AG04450 (cell line): Measurements from ENCODE around the gene OGG1. TPM values are rescaled to one million over a fixed set of nuclear protein-coding genes. Genes with fewer than 3 reads are reported as not detected.
A peak's percentile ranks its signal among the peaks of the same experiment; 100 is the strongest.

Experiments used
- CTCF ChIA-PET: fragments of 300-600, 350-600 bp; formaldehyde crosslinking; extraction: SDS; loops from one replicate; lab custom pipeline; 2022; ENCODE audit warnings: antibody characterized with exemption, inconsistent platforms; lab: Charles Lee
- POLR2A ChIA-PET: fragments of 350-600 bp; formaldehyde crosslinking; extraction: SDS; loops from one replicate; lab custom pipeline; 2021; ENCODE audit warnings: antibody characterized with exemption, inconsistent platforms; lab: Yijun Ruan, JAX
- DNase-seq: peaks from one replicate; pipeline ENCODE4 v3.0.0-alpha.2; 2011; ENCODE audit warnings: low read depth, low spot score
- H3K27ac ChIP-seq: one replicate; pipeline ENCODE4 v1.5.1; 2012; ENCODE audit warnings: low read depth, low read length, control low read depth
- H3K27me3 ChIP-seq: one replicate; pipeline ENCODE4 v1.6.0; 2012; ENCODE audit warnings: low read length; ENCODE audit not compliant: control insufficient read depth, insufficient read depth
- H3K4me3 ChIP-seq: 2 replicates; pipeline ENCODE4 v1.5.1; 2011; ENCODE audit warnings: mild to moderate bottlenecking, low read depth, low read length, control low read depth
- H3K9me3 ChIP-seq: 2 replicates; pipeline ENCODE4 v1.5.1; 2012; ENCODE audit warnings: low read length; ENCODE audit not compliant: control insufficient read depth, insufficient read depth
- polyA plus RNA-seq: library from polyadenylated mRNA; depleted of rRNA; stranded (reverse); fragments of >200 nt; gene quantifications from 2 replicates; pipeline ENCODE4 v1.2.3, GENCODE V29; 2011
- TF ChIP-seq, protein P1 (sequence below): IDR thresholded peaks from 2 replicates; pipeline ENCODE4 v1.5.1; 2011; ENCODE audit warnings: low read depth, low read length, control low read depth, inconsistent platforms

Gene OGG1
- polyA plus RNA-seq, 1 experiment: 23.5 TPM

DNA sequence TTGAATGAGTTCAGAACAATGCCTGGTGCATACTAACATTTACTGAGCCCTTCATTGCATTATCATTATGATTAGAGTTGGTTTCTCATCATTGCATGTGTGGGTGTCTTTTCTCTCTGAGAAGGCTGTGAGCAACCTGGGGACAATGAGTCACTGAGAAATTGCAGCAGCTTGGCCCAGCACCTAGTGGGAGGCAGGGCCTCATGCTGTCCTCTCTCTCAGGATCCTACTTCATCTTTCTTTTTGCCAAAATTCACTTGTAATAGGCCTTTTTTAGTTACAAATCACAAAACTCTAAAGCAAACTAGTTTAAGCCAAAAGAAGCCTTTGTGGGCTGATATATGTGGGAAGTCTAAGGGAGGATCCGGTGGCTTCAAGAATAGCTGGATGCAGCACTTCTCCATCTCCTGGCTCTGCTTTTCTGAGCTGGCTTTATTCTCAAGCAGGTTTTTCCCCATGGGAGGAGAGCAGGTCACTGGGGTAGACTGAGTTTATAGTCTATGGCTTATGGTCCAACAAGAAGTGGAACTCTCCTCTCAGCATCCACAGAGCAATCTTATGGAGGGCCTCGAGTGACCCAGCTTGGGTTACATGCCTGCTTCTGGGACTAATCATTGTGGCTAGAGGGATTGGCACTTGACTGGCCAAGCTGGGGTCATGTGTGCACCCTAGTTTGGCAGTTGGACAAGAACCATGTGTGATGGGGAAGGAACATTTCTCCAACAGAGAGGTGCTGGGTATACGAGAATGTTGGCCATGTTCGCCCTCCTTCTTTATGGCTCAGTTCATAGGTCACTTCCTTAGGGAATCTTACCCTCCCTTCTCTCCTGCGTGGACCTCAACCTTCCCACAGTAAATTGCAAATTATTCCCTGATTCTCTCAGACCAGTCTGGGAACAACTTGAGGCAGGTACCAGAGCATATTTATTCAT lies 28.7 kb downstream of the OGG1 start:
- Histone ChIP-seq H3K27ac (peak overlapping the region; percentile 75), H3K4me3 (no peak overlapping the region)

GRCh38 chr3:9779075-9779593 lies 29.4 kb downstream of the OGG1 start:
- Histone ChIP-seq H3K4me3 (no peak overlapping the region), H3K27me3 (no peaks in the 10 kb centered on the region), H3K9me3 (peaks cover 2% of the 10 kb centered on the region; the same call in 1 of the 2 replicates), H3K27ac (no peak overlapping the region)
- ChIA-PET CTCF (no interaction called here), POLR2A (no interaction called here)
- no peak for DNase-seq
- TF ChIP-seq, protein P1, sequence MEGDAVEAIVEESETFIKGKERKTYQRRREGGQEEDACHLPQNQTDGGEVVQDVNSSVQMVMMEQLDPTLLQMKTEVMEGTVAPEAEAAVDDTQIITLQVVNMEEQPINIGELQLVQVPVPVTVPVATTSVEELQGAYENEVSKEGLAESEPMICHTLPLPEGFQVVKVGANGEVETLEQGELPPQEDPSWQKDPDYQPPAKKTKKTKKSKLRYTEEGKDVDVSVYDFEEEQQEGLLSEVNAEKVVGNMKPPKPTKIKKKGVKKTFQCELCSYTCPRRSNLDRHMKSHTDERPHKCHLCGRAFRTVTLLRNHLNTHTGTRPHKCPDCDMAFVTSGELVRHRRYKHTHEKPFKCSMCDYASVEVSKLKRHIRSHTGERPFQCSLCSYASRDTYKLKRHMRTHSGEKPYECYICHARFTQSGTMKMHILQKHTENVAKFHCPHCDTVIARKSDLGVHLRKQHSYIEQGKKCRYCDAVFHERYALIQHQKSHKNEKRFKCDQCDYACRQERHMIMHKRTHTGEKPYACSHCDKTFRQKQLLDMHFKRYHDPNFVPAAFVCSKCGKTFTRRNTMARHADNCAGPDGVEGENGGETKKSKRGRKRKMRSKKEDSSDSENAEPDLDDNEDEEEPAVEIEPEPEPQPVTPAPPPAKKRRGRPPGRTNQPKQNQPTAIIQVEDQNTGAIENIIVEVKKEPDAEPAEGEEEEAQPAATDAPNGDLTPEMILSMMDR: no peak

More for the DNA sequence above, 28.7 kb downstream of the OGG1 start:
- Histone ChIP-seq H3K9me3 (no peaks in the 10 kb centered on the region), H3K27me3 (no peaks in the 10 kb centered on the region)
- ChIA-PET CTCF (interaction anchor here (0.6 kb wide), 1 partner anchor 1277 kb away, joined by 3 read pairs; the partner anchor contains the start of gene LMCD1), POLR2A (interaction anchor here (0.7 to 1.0 kb wide), 2 partner anchors 29 to 30 kb away, joined by 3 to 6 read pairs; partner anchors contain the start of gene OGG1)
- TF ChIP-seq, protein P1: no peak
- no peak for DNase-seq

- Histone ChIP-seq H3K27me3 (no peaks in the 10 kb centered on the region), H3K4me3 (no peak overlapping the region), H3K27ac (no peak overlapping the region), H3K9me3 (peaks cover 2% of the 10 kb centered on the region; the same call in 1 of the 2 replicates)
- CTCF ChIA-PET: no interaction called here
- DNase-seq: no peak
- POLR2A ChIA-PET: interaction anchor here (0.6 to 1.6 kb wide), 3 partner anchors 14 to 40 kb away, joined by 3 to 4 read pairs (median 3); no protein-coding TSS in a partner anchor
- TF ChIP-seq, protein P1: no peak
These were observed 30.1 kb downstream of the OGG1 start for GRCh38 chr3:9779721-9780457.

- POLR2A ChIA-PET: interaction anchor here (0.6 to 1.6 kb wide), 3 partner anchors 13 to 39 kb away, joined by 3 to 4 read pairs (median 3); no protein-coding TSS in a partner anchor
- CTCF ChIA-PET: interaction anchor here (0.5 kb wide), 1 partner anchor 334 kb away, joined by 3 read pairs; no protein-coding TSS in a partner anchor
These were observed 30.7 kb downstream of the OGG1 start for GRCh38 chr3:9780458-9780812.

More at GRCh38 chr3:9780458-9780812, 30.7 kb downstream of the OGG1 start:
- no peak overlapping the region for H3K4me3 ChIP-seq
- no peak for DNase-seq
- H3K27ac ChIP-seq: no peak overlapping the region
- H3K27me3 ChIP-seq: no peaks in the 10 kb centered on the region
- TF ChIP-seq, protein P1: no peak
- H3K9me3 ChIP-seq: peaks cover 2% of the 10 kb centered on the region; the same call in 1 of the 2 replicates
